H9 (cell line): ENCODE results near the gene ALG8. TPM values are rescaled to one million over a fixed set of nuclear protein-coding genes. Genes with fewer than 3 reads are reported as not detected.

Experiments
- DNase-seq: peaks from one replicate; pipeline ENCODE4 v3.0.0-alpha.2; 2017
- H2AFZ ChIP-seq: one replicate; pipeline ENCODE4 v1.6.1; 2013; ENCODE audit warnings: mild to moderate bottlenecking, low read length, control low read depth, moderate library complexity
- H2AK5ac ChIP-seq: 2 replicates; pipeline ENCODE4 v1.6.1; 2013; ENCODE audit warnings: low read length, control low read depth, mixed read lengths; ENCODE audit not compliant: insufficient read length
- H2BK120ac ChIP-seq: one replicate; pipeline ENCODE4 v1.6.1; 2013; ENCODE audit warnings: low read depth, mild to moderate bottlenecking, low read length, control low read depth, inconsistent platforms; ENCODE audit not compliant: poor library complexity, severe bottlenecking
- H2BK12ac ChIP-seq: 2 replicates; pipeline ENCODE4 v1.6.1; 2013; ENCODE audit warnings: low read length, control low read depth, mixed read lengths, low read depth; ENCODE audit not compliant: insufficient read length
- H2BK15ac ChIP-seq: 2 replicates; pipeline ENCODE4 v1.6.1; 2013; ENCODE audit warnings: low read depth, low read length, control low read depth
- H2BK20ac ChIP-seq: one replicate; pipeline ENCODE4 v1.6.1; 2013; ENCODE audit warnings: low read depth, mild to moderate bottlenecking, low read length, control low read depth, inconsistent platforms; ENCODE audit not compliant: poor library complexity, severe bottlenecking
- H2BK5ac ChIP-seq: 2 replicates; pipeline ENCODE4 v1.6.1; 2013; ENCODE audit warnings: low read length, control low read depth, mixed read lengths; ENCODE audit not compliant: insufficient read length
- H3K14ac ChIP-seq: 2 replicates; pipeline ENCODE4 v1.6.1; 2013; ENCODE audit warnings: low read length, control low read depth; ENCODE audit not compliant: insufficient read depth
- H3K18ac ChIP-seq: 2 replicates; pipeline ENCODE4 v1.6.1; 2013; ENCODE audit warnings: low read depth, mild to moderate bottlenecking, mixed read lengths, low read length, control low read depth; ENCODE audit not compliant: insufficient read length
- H3K23ac ChIP-seq: 2 replicates; pipeline ENCODE4 v1.6.1; 2013; ENCODE audit warnings: low read length, control low read depth, mixed read lengths, low read depth; ENCODE audit not compliant: insufficient read length
- H3K23me2 ChIP-seq: 2 replicates; pipeline ENCODE4 v1.6.1; 2013; ENCODE audit warnings: low read depth, mild to moderate bottlenecking, mixed read lengths, low read length, control low read depth; ENCODE audit not compliant: insufficient read length, poor library complexity, severe bottlenecking
- H3K27ac ChIP-seq: 2 replicates; pipeline ENCODE4 v1.5.1; 2013; ENCODE audit warnings: low read length, control low read depth, mixed read lengths, low read depth; ENCODE audit not compliant: insufficient read length
- H3K27me3 ChIP-seq: 2 replicates; pipeline ENCODE4 v1.6.1; 2013; ENCODE audit warnings: low read length, control low read depth, inconsistent platforms; ENCODE audit not compliant: insufficient read depth
- H3K4ac ChIP-seq: 2 replicates; pipeline ENCODE4 v1.6.1; 2013; ENCODE audit warnings: low read depth, mild to moderate bottlenecking, control low read depth, inconsistent platforms, low read length, moderate library complexity
- H3K4me1 ChIP-seq: 2 replicates; pipeline ENCODE4 v1.6.1; 2013; ENCODE audit warnings: low read length, control low read depth, inconsistent platforms; ENCODE audit not compliant: insufficient read depth
- H3K4me2 ChIP-seq: 2 replicates; pipeline ENCODE4 v1.6.1; 2013; ENCODE audit warnings: low read length, control low read depth, mixed read lengths; ENCODE audit not compliant: insufficient read length, insufficient read depth
- H3K56ac ChIP-seq: 2 replicates; pipeline ENCODE4 v1.6.1; 2013; ENCODE audit warnings: low read depth, mild to moderate bottlenecking, mixed read lengths, low read length, control low read depth; ENCODE audit not compliant: insufficient read length
- H3K79me1 ChIP-seq: 2 replicates; pipeline ENCODE4 v1.6.1; 2013; ENCODE audit warnings: low read depth, mild to moderate bottlenecking, moderate library complexity, low read length, control low read depth, inconsistent platforms; ENCODE audit not compliant: insufficient read depth, poor library complexity, severe bottlenecking
- H3K79me2 ChIP-seq: 2 replicates; pipeline ENCODE4 v1.6.1; 2013; ENCODE audit warnings: low read length, control low read depth, inconsistent platforms; ENCODE audit not compliant: insufficient read depth
- H3K9ac ChIP-seq: 2 replicates; pipeline ENCODE4 v1.6.1; 2013; ENCODE audit warnings: low read length, control low read depth, mixed read lengths; ENCODE audit not compliant: insufficient read length; ENCODE audit errors: extremely low read depth
- H3K9me3 ChIP-seq: one replicate; pipeline ENCODE4 v1.6.1; 2013; ENCODE audit warnings: low read depth, low read length, inconsistent platforms; ENCODE audit not compliant: control insufficient read depth
- H3T11ph ChIP-seq: one replicate; pipeline ENCODE4 v1.6.1; 2013; ENCODE audit warnings: mild to moderate bottlenecking, low read length, control low read depth, inconsistent platforms
- H4K20me1 ChIP-seq: one replicate; pipeline ENCODE4 v1.6.1; 2013; ENCODE audit not compliant: control insufficient read depth, insufficient read length, insufficient read depth
- H4K5ac ChIP-seq: 2 replicates; pipeline ENCODE4 v1.6.1; 2013; ENCODE audit warnings: low read depth, mild to moderate bottlenecking, mixed read lengths, low read length, control low read depth; ENCODE audit not compliant: insufficient read length
- H4K8ac ChIP-seq: replicated peaks from 2 replicates; pipeline ENCODE4 v1.6.1; 2013; ENCODE audit warnings: low read length, control low read depth, mixed read lengths, low read depth; ENCODE audit not compliant: insufficient read length
- H4K91ac ChIP-seq: 2 replicates; pipeline ENCODE4 v1.6.1; 2013; ENCODE audit warnings: low read depth, mild to moderate bottlenecking, moderate library complexity, mixed read lengths, low read length, control low read depth; ENCODE audit not compliant: insufficient read length
- H3K27ac Mint-ChIP-seq, 3 experiments: 2 replicates in 2 of 3; 3 replicates in 1 of 3; pipeline ENCODE4 v1.8.0; 2020 to 2021; ENCODE audit warnings: mixed read lengths in 3 of 3, mild to moderate bottlenecking in 1 of 3, moderate library complexity in 1 of 3
- H3K27me3 Mint-ChIP-seq: 2 replicates; pipeline ENCODE4 v1.8.0; 2021; ENCODE audit warnings: low read depth, mild to moderate bottlenecking, moderate library complexity, mixed read lengths
- H3K36me3 Mint-ChIP-seq, 3 experiments: 2 replicates in 2 of 3; 3 replicates in 1 of 3; pipeline ENCODE4 v1.8.0; 2020 to 2021; ENCODE audit warnings: low read depth in 3 of 3, mixed read lengths in 3 of 3; ENCODE audit not compliant: insufficient read depth in 1 of 3
- H3K4me1 Mint-ChIP-seq, 2 experiments: 2 replicates each; pipeline ENCODE4 v1.8.0; 2020; ENCODE audit warnings: mixed read lengths in 2 of 2
- H3K4me3 Mint-ChIP-seq, 2 experiments: 2 replicates in 1 of 2; 3 replicates in 1 of 2; pipeline ENCODE4 v1.8.0; 2020 to 2021; ENCODE audit warnings: mild to moderate bottlenecking in 2 of 2, mixed read lengths in 2 of 2, moderate library complexity in 1 of 2
- H3K9me3 Mint-ChIP-seq, 2 experiments: 2 replicates in 1 of 2; 3 replicates in 1 of 2; pipeline ENCODE4 v1.8.0; 2020; ENCODE audit warnings: mild to moderate bottlenecking in 2 of 2, mixed read lengths in 2 of 2, moderate library complexity in 1 of 2
- CTCF ChIP-seq: fragments of 200-600 bp; sonication (generic); conservative IDR thresholded peaks from 3 replicates; pipeline ENCODE4 v1.8.0; 2021; ENCODE audit warnings: antibody characterized with exemption, mild to moderate bottlenecking
- WGBS: extraction: QIAGEN DNeasy Blood & Tissue Kit; methylation state at CpG from one replicate; pipeline ENCODE4 v1.1.7; 2013; ENCODE audit warnings: missing lambda C conversion rate, low lambda C conversion rate, mixed read lengths; ENCODE audit not compliant: insufficient read length; ENCODE audit errors: extremely low coverage; 5-methylcytosine and 5-hydroxymethylcytosine counted together
- total RNA-seq: library from RNA; stranded (reverse); gene quantifications from 2 replicates; pipeline ENCODE4 v1.2.1, GENCODE V29; 2021

Gene ALG8
- total RNA-seq, 1 experiment from 2014 or later, result 77.5 TPM

DNA sequence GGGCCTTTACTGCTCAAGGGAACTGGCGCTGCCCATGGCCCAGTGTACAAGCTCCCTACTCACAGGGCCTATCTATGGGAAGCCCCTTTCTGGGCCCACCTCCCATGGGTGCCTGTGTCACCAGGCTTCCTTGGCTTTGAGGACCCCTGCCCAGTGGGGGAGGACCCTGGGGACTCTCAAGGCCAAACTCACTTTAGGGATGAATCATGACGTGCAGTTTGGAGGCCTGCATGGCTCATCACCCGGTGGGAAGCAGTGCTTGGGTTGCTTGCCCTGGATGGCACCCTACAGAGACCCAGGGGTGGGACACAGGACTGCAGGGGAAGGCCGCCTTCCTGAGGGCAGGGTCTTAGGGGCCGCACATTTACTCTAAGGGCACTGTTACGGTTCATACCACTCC is 32.5 kb upstream of the ALG8 start:
- H4K5ac ChIP-seq, result no peak overlapping the region
- H3K27me3 ChIP-seq, result no peaks in the 10 kb centered on the region
- no peak overlapping the region for H2BK120ac ChIP-seq
- no peaks in the 10 kb centered on the region for H3K9me3 ChIP-seq
- H2BK20ac ChIP-seq, result no peak overlapping the region
- peaks cover 2% of the 10 kb centered on the region for H4K20me1 ChIP-seq
- no peak overlapping the region for H2BK12ac ChIP-seq
- H3K4me2 ChIP-seq, result no peak overlapping the region
- peaks cover 4 to 12% (median 5%) of the 10 kb centered on the region in 3 experiments; a peak in 4 of 7 replicates for H3K36me3 Mint-ChIP-seq
- no peak overlapping the region for H2AK5ac ChIP-seq
- no CpG with 5 or more reads among the region's 6 CpGs for WGBS
- no peak overlapping the region for H3K56ac ChIP-seq
- no peak overlapping the region for H3K27ac ChIP-seq
- no peak overlapping the region for H2BK15ac ChIP-seq
- no peak overlapping the region for H3K23ac ChIP-seq
- H3K18ac ChIP-seq, result no peak overlapping the region
- H3K9me3 Mint-ChIP-seq, result no peaks in the 10 kb centered on the region
- no peak for TF ChIP-seq CTCF
- no peak overlapping the region for H3K4me3 Mint-ChIP-seq
- no peak overlapping the region for H3T11ph ChIP-seq
- no peak overlapping the region for H4K91ac ChIP-seq
- no peaks in the 10 kb centered on the region for H3K79me2 ChIP-seq
- H3K27me3 Mint-ChIP-seq, result no peaks in the 10 kb centered on the region
- no peak overlapping the region for H3K14ac ChIP-seq
- no peak overlapping the region for H2BK5ac ChIP-seq
- H3K4me1 Mint-ChIP-seq, result peaks cover 0 to 6% of the 10 kb centered on the region in 2 experiments; a peak in 2 of 4 replicates
- no peak overlapping the region for H3K4ac ChIP-seq
- no peak for DNase-seq
- H3K27ac Mint-ChIP-seq, result no peak overlapping the region
- H3K79me1 ChIP-seq, result no peaks in the 10 kb centered on the region
- H2AFZ ChIP-seq, result no peak overlapping the region
- H3K23me2 ChIP-seq, result no peaks in the 10 kb centered on the region
- H4K8ac ChIP-seq, result no peak overlapping the region
- no peak overlapping the region for H3K9ac ChIP-seq
- H3K4me1 ChIP-seq, result no peaks in the 10 kb centered on the region
